Stimulated activated naive CD8-positive, alpha-beta T cell treated with anti-CD3 and anti-CD28 coated beads, Interleukin-15, Interleukin-2, amounts not matched to agents 100 U/mL and 50 U/mL, for 24 hours (primary cell): ENCODE data around the gene DHPS.

Experiments used
- ATAC-seq: fragments of 150-1000 bp; cut with Tn5 transposase; one replicate; pipeline ENCODE4 v1.10.0; 2021
- DNase-seq: peaks from one replicate; pipeline ENCODE4 v3.0.0; 2021

Gene DHPS

DNA sequence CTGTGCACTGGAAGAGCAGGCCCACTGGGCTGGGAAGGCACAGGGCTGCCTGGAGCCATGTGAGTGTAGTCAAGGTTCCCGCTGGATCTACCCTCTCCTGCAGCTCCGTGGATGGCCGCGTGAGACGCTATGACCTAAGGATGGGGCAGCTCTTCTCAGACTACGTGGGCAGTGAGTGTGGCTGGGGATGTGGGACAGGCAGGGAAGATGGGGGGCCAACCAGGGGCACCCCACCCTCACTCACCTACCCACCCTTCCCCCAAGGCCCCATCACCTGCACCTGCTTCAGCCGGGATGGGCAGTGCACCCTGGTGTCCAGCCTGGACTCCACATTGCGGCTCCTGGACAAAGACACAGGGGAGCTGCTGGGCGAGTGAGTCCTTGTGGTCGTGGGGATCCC, 8.9 kb downstream of the DHPS start:
- no peak for DNase-seq
- ATAC-seq, result no peak

DNA sequence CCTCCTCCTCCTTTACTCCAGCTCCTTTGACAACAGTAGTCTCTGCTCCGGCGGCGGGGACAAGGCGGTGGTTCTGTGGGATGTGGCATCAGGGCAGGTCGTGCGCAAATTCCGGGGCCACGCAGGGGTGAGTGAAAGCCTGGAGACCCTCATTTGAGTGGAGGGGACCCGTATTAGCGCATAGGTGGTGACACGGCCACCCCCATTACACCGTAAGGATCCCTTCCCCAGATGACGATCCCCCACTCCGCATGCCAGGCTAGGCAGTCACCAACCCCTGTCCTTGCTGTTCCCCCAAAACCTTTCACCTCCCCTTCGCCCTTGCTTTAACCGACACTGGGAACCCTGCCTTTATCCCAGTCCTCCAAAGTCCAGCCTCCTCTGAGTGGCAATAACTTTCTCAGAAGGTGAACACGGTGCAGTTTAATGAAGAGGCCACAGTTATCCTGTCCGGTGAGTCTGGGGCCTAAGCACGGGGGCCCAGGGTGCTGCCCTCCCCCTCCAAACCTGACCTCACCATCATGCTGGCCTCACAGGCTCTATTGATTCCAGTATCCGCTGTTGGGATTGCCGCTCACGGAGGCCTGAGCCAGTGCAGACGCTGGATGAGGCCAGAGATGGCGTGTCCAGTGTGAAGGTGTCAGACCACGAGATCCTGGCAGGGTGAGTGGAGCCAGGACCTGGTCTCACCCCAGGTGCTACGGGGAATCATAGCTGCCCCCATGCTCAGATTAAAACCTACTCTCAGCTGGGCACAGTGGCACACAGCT, 11.3 kb downstream of the DHPS start:
- no peak for DNase-seq
- ATAC-seq, result no peak

DNA sequence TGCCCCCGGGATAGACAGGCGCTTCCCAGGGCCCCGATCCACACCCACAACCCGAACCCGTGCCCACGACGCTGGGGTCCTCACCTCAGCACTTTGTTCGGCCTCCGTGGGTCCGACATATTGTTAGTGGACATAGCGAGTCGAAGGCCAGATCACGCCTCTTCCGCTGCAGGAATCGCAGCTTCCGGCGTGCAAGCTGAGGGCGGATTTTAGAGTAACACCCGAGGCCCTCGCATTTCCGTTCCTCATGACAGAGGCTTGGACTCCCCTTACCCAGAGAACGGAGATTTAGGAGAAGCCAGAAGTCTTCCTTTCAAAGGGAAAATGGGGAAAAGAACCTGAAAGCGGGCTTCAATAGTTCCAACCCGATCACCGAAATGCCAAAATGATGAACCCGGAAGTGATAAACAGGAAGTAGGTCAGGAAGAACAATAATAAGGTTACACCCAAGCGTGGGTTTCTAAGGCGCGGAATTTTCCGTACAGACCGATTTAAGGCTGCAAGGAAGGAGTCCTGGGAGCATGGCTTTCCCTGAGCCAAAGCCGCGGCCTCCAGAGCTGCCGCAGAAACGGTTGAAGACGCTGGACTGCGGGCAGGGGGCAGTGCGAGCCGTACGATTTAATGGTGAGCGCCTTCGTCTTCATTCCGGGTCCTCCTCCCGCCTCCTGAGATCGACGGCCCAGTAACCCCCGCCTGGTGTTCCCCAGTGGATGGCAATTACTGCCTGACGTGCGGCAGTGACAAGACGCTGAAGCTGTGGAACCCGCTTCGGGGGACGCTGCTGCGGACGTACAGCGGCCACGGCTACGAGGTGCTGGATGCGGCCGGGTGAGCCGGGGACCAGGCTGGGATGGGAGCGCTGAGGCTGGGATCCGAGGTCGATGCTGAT, 12.2 kb downstream of the DHPS start:
- DNase-seq, result peak; percentile 79
- ATAC-seq, result peak; percentile 20

DNA sequence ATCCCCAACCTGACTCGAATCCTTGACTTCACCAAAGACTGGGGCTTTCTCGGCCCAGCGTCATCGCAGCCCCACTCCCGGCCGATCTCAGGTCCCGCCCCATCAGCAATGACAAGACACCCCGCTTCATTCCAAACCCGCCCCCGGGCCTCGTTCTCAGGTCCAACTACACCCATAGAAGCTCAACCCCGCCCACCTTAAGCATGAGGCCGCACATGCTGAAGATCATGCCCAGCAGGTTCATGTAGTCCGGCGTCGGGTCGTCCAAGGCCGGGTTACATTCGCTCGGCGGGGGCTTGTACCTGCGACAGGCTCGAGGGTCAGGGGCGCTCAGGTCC, 12.8 kb downstream of the DHPS start:
- peak; percentile 71 for DNase-seq
- no peak for ATAC-seq

DNA sequence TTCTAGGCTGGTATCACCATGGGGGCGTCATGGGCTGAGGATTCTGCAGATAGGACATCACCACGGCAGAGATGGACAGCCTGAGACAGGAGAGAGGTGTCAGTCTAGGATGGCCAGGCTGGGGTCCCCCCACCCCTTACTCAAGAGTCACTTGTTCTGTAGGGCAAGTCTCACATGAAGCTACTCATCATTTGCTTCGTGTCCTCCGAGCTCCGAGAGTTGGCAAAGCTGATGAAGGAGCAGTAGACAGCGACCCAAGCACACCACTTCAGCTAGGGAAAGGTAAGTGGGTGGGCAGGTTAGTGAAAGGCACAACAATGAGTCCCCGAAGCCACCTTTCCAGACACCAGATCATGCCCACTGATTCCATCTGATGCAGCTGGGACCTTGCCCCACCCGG, 13.3 kb downstream of the DHPS start:
- ATAC-seq, result no peak
- DNase-seq, result no peak

DNA sequence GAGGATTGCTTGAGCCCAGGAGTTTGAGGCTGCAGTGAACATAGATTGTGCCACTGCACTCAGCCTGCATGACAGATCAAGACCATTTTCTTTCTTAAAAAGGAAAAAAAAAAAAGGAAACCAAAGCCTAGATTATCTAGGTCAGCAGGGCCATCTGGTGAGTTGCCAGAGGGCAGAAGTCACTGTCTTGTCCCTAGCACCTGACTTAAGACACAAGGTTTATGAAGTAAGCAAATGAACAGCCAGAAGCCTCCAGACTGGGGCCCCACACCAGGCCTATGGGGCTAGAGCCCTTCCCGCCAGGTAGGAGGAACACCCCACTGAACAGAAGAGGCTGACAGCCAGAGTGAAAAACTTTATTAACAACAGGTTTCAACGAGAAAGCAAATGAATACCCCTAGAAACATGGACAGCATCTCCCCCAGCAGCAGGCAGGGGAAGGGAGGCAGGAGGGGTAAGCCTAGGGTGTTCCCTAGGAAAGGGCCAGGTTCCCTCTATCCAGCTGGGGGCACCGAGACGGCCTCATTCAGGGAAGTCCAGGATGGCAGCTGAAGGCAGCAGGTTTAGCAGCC, 13.9 kb downstream of the DHPS start:
- DNase-seq (no peak), ATAC-seq (no peak)

DNA sequence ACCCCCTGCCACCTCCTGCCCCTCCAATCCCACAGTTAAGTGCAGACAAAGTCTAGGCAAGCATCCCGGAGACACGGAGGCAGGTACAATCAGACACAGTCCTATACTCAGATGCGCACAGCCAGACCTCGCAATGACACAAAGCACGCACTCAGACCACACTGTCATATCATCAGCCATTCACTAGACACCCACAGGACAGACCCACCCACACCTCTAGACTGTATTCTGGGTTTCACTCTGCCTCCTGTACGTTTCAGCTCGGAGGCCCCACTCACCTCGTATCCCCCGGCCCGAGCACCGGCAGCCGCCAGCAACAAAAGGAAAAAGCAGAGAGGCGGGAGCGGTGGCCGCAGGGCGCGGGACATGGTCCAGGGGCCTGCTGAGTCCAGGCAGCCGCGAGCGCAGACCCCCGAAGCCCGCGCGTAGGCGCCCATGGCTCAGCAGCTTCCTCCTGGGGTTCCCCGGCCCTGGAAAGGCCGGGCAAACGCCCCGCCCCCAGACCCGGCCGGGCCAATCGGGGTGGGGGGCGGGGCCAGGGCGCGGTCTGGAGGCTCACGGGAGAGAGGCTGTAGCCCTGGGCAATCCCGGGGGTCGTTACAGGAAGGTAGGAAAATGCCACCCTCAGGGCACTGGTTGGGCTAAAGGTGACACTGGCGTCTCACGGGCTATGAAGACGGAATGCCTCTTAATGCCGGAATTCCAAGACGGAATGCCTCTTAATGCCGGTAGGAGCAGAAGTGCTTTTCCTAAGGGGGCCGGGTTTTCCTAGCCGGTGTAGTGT, 15.2 kb downstream of the DHPS start, which contains the start of the genes MAN2B1 and WDR83:
Gene MAN2B1, minus strand, starts transcription at position 478 of the 784 bp plus-strand sequence. Its CDS starts 41 bp downstream, at position 437.
Gene WDR83, plus strand, starts transcription at position 543 of the 784 bp plus-strand sequence. CDS start 2,984 bp downstream, outside the sequence.
- DNase-seq (peak; percentile 90), ATAC-seq (peak; percentile 77)

DNA sequence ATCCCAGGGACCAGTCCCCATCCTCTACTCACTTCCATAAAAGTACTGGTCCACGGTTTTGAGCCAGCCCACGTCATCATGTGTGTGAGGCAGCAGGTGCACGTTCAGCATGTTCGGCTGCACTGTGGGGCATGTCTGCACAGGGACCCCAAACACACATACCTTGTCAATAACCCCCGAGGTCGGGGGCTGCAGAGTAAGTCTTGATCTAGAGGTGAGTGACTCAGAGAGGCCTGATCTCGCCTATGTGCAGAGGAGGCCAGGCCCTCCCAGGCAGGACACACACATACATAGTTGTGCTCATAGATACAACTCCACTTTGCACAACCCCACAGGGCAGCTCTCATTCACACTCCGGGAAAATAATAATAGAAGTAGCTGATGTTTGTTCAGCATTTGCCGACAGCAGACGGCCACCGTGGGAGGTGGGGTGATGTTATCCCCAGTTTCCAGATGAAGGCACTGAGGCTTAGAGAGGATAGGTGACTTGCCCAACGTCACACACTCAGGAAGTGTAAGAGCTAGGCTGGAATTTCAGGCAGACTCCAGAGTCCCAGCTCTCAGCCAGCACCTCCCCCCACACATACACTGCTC, 15.9 kb downstream of the DHPS start:
- ATAC-seq, result peak; percentile 10

DNA sequence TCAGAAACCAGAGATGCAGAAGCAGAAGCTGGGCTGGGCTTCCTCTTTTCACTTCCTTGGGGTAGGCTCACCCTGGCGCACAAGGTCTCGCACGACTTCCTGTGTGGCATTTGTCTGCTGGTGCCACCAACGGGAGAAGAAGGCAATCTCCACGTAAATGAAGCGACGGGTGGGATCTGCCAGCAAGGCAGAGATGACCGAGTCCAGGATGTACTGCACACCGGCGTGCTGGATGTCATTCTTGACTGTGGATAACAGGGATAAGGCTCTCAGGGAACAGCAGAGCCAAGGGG, 16.5 kb downstream of the DHPS start:
- DNase-seq, result peak; percentile 72
- ATAC-seq, result peak; percentile 40

More for the DNA sequence above, 15.9 kb downstream of the DHPS start:
- DNase-seq, result peak; percentile 48

DNA sequence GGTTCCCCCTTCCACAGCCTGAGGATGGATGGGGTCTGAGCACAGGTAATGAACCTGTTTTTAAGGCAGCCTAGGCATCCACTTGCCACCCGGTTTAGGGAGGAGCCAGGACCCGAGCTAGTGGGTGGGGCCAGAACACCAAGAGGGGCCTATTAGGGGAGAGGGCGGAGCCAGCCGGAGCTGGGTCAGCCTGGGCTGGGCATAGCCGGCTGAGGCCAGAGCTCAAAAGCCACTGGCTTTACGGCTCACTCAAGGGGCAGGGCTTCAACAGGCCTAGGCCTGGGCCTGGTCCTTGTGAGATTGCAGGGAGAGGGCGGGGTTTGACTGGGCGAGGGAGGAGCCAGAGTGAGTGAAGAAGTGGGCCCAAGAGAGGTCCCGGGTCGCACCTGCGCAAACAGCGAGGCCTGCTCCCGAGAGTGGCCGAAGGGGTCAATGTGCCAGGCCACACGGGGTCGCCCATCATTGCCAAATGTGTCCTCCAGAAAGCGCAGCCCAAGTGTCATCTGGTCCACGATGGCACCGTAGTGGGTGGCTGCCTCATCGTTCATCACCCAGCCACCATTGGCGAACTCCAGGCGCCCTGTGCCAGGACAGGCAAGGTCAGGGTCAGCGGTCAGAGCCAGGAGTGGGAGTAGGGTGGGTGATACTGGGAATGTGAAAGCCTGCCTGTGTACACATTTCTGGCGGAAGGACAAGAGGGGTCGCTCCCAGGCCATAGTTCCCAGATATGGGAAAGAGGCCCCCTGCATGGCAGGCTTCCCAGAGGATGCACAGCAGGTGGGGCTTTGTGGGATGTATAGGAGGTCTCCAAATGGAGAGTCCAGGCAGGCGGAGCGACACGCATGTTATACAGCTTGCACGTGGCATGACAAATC, 17.0 kb downstream of the DHPS start:
- DNase-seq (peak; percentile 47), ATAC-seq (no peak)

DNA sequence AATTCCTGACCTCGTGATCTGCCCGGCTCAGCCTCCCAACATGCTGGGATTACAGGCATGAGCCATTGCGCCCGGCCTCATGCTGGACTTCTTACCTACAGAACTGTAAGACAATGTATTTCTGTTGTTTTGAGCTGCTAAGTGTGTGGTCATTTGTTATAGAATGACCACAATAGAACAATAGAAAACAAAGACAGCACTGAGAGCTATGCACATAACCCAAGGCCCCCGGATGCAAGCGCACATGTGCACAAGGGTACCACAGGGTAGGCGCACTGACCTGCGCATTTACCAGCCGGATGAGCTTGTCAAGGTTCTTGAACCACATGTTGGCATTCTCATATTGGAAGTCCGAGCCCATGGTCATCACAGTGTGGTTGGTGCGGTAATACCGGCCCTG, 20.7 kb downstream of the DHPS start:
- ATAC-seq (no peak), DNase-seq (no peak)

DNA sequence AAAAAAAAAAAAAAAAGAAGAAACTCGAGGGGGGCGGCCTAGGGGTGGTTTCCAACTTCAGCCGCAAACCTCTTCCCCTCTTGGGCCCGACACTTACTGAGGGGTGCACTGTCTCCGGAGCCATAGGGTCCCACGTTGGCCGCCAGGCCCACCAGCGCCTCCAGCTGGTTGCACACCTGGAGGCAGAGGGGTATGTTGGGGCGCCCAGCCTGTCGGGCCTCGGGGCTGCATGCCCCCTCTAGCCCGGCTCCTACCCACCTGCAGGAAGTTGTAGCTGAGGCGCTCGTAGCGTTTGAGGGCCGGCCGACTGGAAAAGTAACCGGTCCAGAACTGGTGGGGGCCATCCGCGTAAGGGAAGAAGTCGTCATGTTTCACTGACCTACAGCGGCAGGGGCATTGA, 23.7 kb downstream of the DHPS start:
- DNase-seq (no peak), ATAC-seq (no peak)

DNA sequence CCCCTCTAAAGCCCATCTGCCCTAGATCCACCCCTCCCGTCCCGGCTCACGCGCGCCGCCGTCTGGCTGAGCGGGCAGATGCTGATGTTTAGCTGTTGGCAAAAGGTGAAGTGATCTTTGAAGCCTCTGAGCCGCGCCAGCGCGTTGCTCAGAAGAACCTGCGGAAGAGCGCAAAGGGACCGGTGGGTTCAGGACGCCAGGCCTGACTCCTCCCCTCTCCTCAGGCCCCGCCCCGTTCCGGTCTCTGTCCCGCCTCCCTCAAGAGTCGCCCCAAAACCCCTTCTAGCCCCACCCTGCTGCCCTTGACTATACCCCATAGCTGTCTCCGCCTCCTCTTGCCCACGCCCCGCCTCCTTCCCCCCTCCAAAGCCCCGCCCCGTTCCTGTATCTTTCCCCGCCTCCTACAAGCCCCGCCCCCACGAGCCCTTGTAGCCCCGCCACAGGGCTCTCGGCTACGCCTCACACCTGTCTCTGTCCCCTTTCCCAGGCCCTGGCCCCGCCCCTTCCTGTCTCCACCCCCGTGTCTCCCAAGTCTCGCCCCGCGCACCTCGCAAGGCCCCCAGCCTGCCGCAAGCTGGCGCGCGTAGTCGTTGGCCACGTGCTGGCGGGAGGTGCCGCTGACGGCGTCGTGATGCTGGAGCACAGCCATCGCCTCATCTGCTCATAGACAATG, 24.6 kb downstream of the DHPS start:
- peak; percentile 68 for ATAC-seq
- DNase-seq, result peak; percentile 65

DNA sequence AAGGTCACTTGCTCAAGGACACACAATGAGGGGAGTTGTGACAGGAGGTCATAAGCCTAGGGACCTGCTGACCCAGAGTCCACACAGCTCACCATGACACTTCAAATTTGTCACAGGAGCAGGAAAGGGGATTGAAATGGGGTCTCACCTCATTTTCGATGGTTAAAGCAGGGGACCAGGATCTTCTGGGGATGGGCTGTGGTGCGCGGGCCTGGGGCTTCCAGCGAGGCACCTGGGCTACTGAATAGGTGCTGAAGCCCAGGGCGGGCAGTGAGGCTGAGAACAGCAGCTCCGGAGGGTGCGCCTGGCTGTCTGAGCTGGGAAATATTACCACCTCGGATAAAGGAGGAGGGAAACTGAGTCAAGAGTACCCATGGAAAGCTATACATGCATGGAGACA, 26.1 kb downstream of the DHPS start:
- ATAC-seq, result no peak
- DNase-seq, result no peak

DNA sequence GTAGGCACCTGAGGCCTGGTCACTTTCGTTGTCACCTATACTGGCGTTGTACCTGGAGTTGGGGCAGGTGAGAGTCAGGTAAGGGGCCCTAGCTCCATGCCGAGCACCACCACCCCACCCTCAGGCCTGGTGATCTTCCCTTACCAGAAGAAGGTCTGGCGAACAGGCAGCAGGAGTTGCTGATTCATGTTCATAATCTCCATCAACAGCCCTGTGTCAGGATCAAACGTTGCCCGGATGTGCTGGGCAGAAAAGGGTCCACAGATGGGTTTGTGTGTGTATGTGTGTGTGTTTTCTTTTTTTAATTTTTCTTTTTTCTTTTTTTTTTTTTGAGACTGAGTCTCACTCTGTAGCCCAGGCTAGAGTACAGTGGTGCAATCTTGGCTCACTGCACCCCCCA, 29.5 kb downstream of the DHPS start:
- DNase-seq (no peak), ATAC-seq (no peak)

DNA sequence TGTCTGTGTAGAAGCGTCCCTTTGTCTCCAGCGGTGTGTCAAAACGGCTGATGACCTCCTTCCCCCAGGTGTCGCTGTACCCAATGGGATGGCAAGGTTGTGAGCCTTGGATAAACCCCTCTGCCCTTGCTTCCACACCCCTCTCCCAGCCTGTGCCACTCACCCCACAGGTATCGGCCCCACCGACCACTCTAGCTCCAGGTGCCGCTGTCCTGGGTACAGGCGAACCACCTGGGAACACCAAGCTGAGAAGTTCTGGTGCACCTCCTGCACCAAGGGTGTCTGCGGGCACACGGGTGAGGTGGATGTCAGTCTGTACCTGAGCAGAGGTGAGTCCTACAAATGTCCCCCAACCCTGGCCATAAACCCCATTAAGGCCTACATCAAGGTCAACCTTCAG, 31.7 kb downstream of the DHPS start:
- ATAC-seq (no peak), DNase-seq (no peak)

DNA sequence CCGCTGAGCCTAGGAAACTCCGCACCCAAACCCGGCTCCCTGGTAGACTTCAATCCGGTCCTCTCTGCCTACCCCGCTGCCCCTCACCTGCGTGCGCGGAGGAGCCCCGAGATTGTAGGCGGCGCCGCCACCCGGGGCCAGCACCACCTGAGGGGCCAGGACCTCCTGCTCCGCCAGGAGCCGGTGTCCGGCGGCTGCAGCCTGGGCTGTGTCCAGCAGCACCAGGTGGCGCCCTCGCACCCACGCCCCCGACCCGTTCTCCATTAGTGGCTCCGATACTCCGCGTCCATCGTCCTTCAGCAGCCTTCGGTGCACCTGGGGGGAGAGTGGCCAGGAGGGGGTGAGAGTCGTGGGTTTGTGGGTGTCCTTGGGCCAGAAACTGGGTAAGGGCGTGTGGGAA, 33.6 kb downstream of the DHPS start:
- ATAC-seq, result no peak

DNA sequence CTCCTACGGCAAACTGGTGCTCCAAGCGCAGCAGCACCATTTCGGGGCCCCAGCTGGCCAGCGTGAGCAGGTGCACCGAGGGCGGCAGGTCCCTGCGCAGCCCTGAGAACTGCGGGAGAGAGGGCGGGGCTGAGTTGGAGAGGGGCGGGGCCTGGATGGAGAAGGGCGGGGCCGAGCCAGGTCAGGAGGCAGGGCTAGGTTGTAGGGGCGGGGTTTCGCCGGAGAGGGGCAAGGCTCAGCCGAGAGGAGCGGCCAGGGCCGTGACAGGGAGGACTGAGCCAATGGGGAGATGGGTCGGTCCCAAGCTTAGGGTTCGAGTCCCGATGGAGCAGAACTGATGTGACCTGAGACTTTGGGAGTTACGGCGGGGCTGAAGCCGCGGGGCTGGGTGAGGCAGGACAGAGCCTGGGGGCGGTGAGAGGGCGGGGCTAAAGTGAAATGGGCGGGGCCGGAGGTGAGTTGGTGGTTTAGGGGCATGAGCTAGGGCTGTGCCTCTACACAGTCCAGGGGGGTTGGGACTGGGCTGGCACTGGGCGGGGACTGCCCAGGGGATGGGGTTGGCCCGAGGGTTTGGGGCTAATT, 34.1 kb downstream of the DHPS start:
- peak; percentile 59 for DNase-seq
- peak; percentile 40 for ATAC-seq

More for the DNA sequence above, 33.6 kb downstream of the DHPS start:
- no peak for DNase-seq

DNA sequence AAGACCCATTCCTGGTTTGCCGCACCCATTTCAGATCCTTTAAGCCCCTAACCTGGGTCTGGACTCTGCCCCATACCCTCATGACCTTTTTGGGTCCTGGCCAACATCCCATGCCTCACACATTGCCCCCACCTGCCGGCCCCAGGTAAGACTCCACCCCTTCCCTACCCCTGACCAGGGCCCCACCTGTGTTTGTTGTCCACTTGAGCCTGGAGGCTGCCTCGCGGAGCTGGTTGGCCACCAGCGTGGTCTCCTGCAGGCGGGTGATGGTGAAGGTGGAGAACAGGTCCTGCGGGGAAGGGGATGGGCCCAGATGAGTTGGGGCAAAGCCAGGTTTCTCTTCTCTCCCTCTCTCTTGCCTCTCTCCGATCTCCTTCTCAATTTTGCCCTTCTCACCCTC, 34.6 kb downstream of the DHPS start:
- DNase-seq, result no peak
- ATAC-seq, result no peak

DNA sequence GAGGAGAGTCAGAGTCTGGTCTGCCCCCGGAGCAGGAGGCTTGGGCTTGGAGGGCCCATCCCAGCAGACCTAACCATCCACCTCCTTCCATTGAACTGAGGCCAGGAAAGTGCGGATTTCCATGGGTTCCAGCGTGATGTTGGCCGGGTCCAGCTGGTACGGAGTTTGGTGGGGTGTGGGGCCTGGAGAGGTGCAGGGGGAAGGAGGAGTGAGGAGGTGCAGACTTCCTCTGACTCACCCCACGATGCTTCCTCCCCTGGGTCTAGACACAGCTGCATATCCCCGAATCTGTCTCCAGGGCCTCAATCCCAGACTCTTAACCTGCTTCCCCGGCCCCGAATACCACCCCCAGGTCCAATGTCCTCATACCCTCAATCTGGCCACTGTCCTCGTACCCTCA, 35.1 kb downstream of the DHPS start:
- no peak for DNase-seq
- ATAC-seq, result no peak
